Neuronal stem cell (in vitro differentiated cells): ENCODE results near the gene PPP1R26.

ENCODE experiments used
- DNase-seq: peaks from one replicate; pipeline ENCODE4 v3.0.0-alpha.2; 2013; ENCODE audit warnings: low spot score
- H2AFZ ChIP-seq: one replicate; pipeline ENCODE4 v1.6.1; 2013; ENCODE audit warnings: mild to moderate bottlenecking, low read length, inconsistent platforms
- H2AK5ac ChIP-seq: 2 replicates; pipeline ENCODE4 v1.6.1; 2013; ENCODE audit warnings: low read depth, mild to moderate bottlenecking, inconsistent platforms, low read length, moderate library complexity, mixed read lengths
- H2BK120ac ChIP-seq: 2 replicates; pipeline ENCODE4 v1.6.1; 2013; ENCODE audit warnings: low read depth, mild to moderate bottlenecking, inconsistent platforms, low read length, moderate library complexity, mixed read lengths
- H2BK12ac ChIP-seq: one replicate; pipeline ENCODE4 v1.6.1; 2013; ENCODE audit warnings: low read length, inconsistent platforms
- H2BK15ac ChIP-seq: 2 replicates; pipeline ENCODE4 v1.6.1; 2013; ENCODE audit warnings: mild to moderate bottlenecking, low read length, inconsistent platforms, mixed read lengths
- H2BK5ac ChIP-seq: one replicate; pipeline ENCODE4 v1.6.1; 2013; ENCODE audit warnings: inconsistent platforms, mild to moderate bottlenecking, low read length, moderate library complexity
- H3K14ac ChIP-seq: one replicate; pipeline ENCODE4 v1.6.1; 2013; ENCODE audit warnings: low read length, inconsistent platforms
- H3K18ac ChIP-seq: 2 replicates; pipeline ENCODE4 v1.6.1; 2013; ENCODE audit warnings: low read length, inconsistent platforms
- H3K23ac ChIP-seq: 2 replicates; pipeline ENCODE4 v1.6.1; 2013; ENCODE audit warnings: low read depth, mild to moderate bottlenecking, mixed read lengths, low read length, inconsistent platforms; ENCODE audit not compliant: poor library complexity
- H3K27ac ChIP-seq: replicated peaks from 3 replicates; pipeline ENCODE4 v1.5.1; 2013; ENCODE audit warnings: low read length, inconsistent platforms
- H3K27me3 ChIP-seq, 3 experiments: 2 replicates each; pipeline ENCODE4 v1.6.1; 2013; ENCODE audit warnings: low read length in 3 of 3, mild to moderate bottlenecking in 2 of 3, inconsistent platforms in 1 of 3, low read depth in 1 of 3, mixed read lengths in 1 of 3, moderate library complexity in 1 of 3; ENCODE audit not compliant: control insufficient read depth in 3 of 3, insufficient read depth in 3 of 3
- H3K36me3 ChIP-seq, 2 donors: replicated peaks in 1 of 2; 2 replicates each; pipeline ENCODE4 v1.6.1; 2013; ENCODE audit warnings: low read length in 2 of 2; ENCODE audit not compliant: control insufficient read depth in 2 of 2, insufficient read depth in 2 of 2
- H3K4ac ChIP-seq: 2 replicates; pipeline ENCODE4 v1.6.1; 2013; ENCODE audit warnings: inconsistent platforms, mild to moderate bottlenecking, low read length, moderate library complexity
- H3K4me1 ChIP-seq, 2 donors: 1 replicate in 1 of 2; 2 replicates in 1 of 2; pipeline ENCODE4 v1.6.1; 2013; ENCODE audit warnings: low read length in 2 of 2, low read depth in 1 of 2; ENCODE audit not compliant: control insufficient read depth in 2 of 2, insufficient read depth in 1 of 2
- H3K4me2 ChIP-seq: one replicate; pipeline ENCODE4 v1.6.1; 2013; ENCODE audit warnings: mild to moderate bottlenecking, low read length, inconsistent platforms; ENCODE audit not compliant: insufficient read depth, poor library complexity, severe bottlenecking
- H3K4me3 ChIP-seq, 2 donors: 2 replicates each; pipeline ENCODE4 v1.5.1; 2013; ENCODE audit warnings: low read length in 2 of 2, mild to moderate bottlenecking in 2 of 2, inconsistent platforms in 1 of 2, moderate library complexity in 1 of 2
- H3K79me1 ChIP-seq: one replicate; pipeline ENCODE4 v1.6.1; 2013; ENCODE audit warnings: low read depth, mild to moderate bottlenecking, inconsistent platforms, low read length, moderate library complexity
- H3K9ac ChIP-seq: one replicate; pipeline ENCODE4 v1.6.1; 2013; ENCODE audit warnings: mild to moderate bottlenecking, low read depth, low read length, inconsistent platforms; ENCODE audit not compliant: poor library complexity
- H3K9me3 ChIP-seq, 2 donors: replicated peaks in 1 of 2; 2 replicates each; pipeline versions ENCODE3 to v1.6.1; 2013; ENCODE audit warnings: low read length in 2 of 2, mild to moderate bottlenecking in 2 of 2, inconsistent platforms in 1 of 2, low read depth in 1 of 2, mixed read lengths in 1 of 2, moderate library complexity in 1 of 2; ENCODE audit not compliant: control insufficient read depth in 2 of 2, insufficient read depth in 1 of 2
- H4K8ac ChIP-seq: one replicate; pipeline ENCODE4 v1.6.1; 2013; ENCODE audit warnings: low read depth, mild to moderate bottlenecking, inconsistent platforms, low read length, moderate library complexity
- H4K91ac ChIP-seq: one replicate; pipeline ENCODE4 v1.6.1; 2013; ENCODE audit warnings: low read length, low read depth, mild to moderate bottlenecking, inconsistent platforms; ENCODE audit not compliant: poor library complexity
- WGBS, 2 donors: extraction: QIAGEN DNeasy Blood & Tissue Kit; methylation state at CpG; one replicate each; pipeline ENCODE4 v1.1.7; 2013; ENCODE audit warnings: missing lambda C conversion rate in 2 of 2, mixed read lengths in 1 of 2; ENCODE audit not compliant: insufficient read length in 2 of 2, insufficient replicate concordance in 1 of 2; ENCODE audit errors: extremely low coverage in 2 of 2; 5-methylcytosine and 5-hydroxymethylcytosine counted together

The PPP1R26 gene

DNA sequence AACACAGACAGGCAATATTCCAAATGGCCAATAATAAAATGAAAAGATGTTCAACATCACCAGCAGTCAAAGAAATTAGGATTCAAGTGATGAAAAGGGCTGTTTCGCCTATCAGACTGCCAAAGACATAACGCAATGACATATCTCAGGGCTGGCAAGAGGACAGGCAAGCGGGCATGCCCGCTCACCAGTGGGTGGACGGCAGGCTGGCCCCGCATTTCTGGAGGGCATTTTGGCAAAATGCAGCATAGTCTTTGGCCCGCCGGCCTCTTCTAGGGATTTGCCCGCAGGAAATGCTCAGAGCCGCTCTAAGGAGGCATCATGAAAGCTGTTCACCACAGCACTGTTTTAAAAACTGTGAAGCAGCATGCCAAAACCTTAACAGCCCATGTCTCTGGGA is 1.4 kb upstream of the PPP1R26 start:
- Histone ChIP-seq H3K18ac (no peak overlapping the region), H2BK12ac (no peak overlapping the region), H3K23ac (no peak overlapping the region), H3K27ac (no peak overlapping the region), H3K14ac (no peak overlapping the region), H4K91ac (no peak overlapping the region), H2BK15ac (no peak overlapping the region), H3K4ac (no peak overlapping the region), H3K9me3 (peaks cover 0 to under 1% of the 10 kb centered on the region in 2 donors), H3K9ac (no peak overlapping the region), H3K79me1 (peaks cover 10% of the 10 kb centered on the region), H3K4me2 (no peak overlapping the region), H3K4me1 (peaks cover 6 to 11% of the 10 kb centered on the region in 2 donors), H2AFZ (no peak overlapping the region), H3K36me3 (peaks cover 3 to 8% of the 10 kb centered on the region in 2 donors), H4K8ac (no peak overlapping the region), H2BK5ac (no peak overlapping the region), H2AK5ac (no peak overlapping the region), H2BK120ac (no peak overlapping the region), H3K4me3 (no peak overlapping the region), H3K27me3 (no peaks in the 10 kb centered on the region)
- no peak for DNase-seq
- WGBS, 2 donors: no CpG with 5 or more reads among the region's 10 CpGs

DNA sequence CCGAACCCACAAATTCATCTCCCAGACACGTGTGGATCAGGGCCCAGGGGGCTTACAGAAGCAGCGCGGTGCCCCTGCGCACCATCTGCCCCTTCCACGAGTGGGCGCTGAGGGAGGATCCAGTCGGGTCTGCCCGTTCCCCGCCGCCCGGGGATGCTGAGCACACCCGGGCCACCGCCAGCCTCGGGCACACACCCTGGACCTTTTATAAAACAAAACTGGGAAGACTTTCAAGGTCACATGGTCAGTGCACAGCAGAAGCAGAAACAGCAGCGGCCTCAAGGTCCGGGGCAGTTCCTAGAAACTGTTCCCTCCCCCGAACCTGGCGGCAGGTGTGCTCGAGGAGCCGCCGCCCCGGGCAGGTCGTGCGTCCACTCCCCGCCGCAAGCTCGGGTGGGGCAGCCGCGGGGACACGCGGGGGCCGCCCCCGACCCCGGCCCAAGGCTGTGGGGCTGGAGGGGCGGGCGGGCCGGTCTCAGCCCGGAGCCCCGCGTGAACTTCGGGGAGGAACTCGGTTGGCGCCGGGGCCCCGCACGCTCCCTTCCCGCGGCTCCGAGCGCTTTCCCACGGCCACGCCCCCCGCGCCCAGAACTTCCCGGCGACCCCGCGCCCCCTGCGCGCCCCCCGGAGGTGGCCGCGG is 633 bp upstream of the PPP1R26 start:
- Histone ChIP-seq H3K36me3 (peaks cover 10 to 15% of the 10 kb centered on the region in 2 donors), H3K4ac (no peak overlapping the region), H2BK12ac (no peak overlapping the region), H2BK5ac (no peak overlapping the region), H3K4me1 (peaks cover 6 to 11% of the 10 kb centered on the region in 2 donors), H3K4me3 (peak overlapping the region; percentile 86 to 90), H3K18ac (peak overlapping the region; percentile 97), H2AFZ (peak overlapping the region; percentile 90), H3K23ac (no peak overlapping the region), H4K8ac (peak overlapping the region; percentile 92), H4K91ac (no peak overlapping the region), H3K14ac (peak overlapping the region; percentile 56), H3K9ac (peak overlapping the region; percentile 84), H3K27me3 (no peaks in the 10 kb centered on the region), H2AK5ac (peak overlapping the region; percentile 94), H2BK15ac (no peak overlapping the region), H3K9me3 (peaks cover 0 to 2% of the 10 kb centered on the region in 2 donors), H2BK120ac (no peak overlapping the region), H3K4me2 (peak overlapping the region; percentile 94), H3K79me1 (peaks cover 11% of the 10 kb centered on the region), H3K27ac (no peak overlapping the region)
- peak; percentile 30 for DNase-seq
- no CpG with 5 or more reads among the region's 64 CpGs for WGBS, 2 donors

DNA sequence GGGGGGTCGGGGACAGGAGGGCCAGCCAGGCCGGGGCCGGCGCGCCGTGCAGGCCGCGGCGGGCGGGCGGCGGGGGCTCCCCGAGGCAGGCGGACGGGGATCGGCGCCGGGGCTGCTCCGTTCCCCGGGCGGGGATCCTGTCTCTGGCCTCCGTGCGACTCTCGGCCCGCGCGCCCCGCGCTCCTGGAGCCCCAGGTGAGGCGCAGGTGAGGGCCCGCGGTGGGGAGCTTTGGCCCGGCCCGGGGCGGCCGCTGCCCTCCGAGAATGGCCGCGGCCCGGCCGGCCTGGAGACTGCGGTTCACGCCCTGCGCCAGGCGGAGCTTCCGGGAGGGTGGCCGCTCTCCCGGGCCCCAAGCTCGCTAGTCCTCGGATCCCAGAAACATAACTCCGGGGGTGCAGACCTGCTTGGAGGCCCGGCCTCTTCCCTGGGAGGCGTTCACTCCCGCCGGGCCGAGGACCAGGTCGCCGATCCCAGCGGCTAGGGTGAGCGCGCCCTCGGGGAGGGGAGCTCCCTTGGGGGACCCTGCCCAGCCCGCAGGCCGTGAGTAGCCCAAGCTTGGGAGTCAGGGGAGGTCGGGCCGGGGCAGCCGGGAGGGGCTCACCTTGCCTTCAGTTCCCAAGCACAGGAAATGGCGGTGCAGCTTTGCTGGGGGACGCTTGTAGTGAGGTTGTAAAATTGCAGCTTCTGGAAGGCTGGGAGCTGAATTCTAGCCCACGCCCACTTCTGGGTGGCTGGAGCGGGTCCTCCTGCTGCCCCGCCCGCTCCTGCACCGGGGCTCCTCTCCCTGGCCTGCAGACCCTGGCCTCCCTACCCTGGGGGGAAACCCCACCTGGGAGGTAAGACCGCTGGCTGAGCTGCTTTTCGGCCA is 723 bp downstream of the PPP1R26 start:
- peak overlapping the region; percentile 97 for H3K18ac ChIP-seq
- H4K8ac ChIP-seq: peak overlapping the region; percentile 17
- peak overlapping the region; percentile 58 for H2BK12ac ChIP-seq
- H2BK15ac ChIP-seq: peak overlapping the region; percentile 75
- peaks cover 3 to 4% of the 10 kb centered on the region in 2 donors for H3K4me1 ChIP-seq
- H2AK5ac ChIP-seq: peak overlapping the region; percentile 83
- H2BK120ac ChIP-seq: no peak overlapping the region
- no peak overlapping the region for H4K91ac ChIP-seq
- WGBS, 2 donors: no CpG with 5 or more reads among the region's 76 CpGs
- H3K79me1 ChIP-seq: peaks cover 17% of the 10 kb centered on the region
- H3K14ac ChIP-seq: peak overlapping the region; percentile 89
- peak overlapping the region; percentile 89 for H2AFZ ChIP-seq
- peak overlapping the region; percentile 73 for H3K23ac ChIP-seq
- no peak overlapping the region for H3K4ac ChIP-seq
- no peak overlapping the region for H3K27ac ChIP-seq
- no peaks in the 10 kb centered on the region for H3K27me3 ChIP-seq
- peak; percentile 27 for DNase-seq
- peaks cover 24 to 29% of the 10 kb centered on the region in 2 donors for H3K36me3 ChIP-seq
- H3K9me3 ChIP-seq: peaks cover 0 to 2% of the 10 kb centered on the region in 2 donors
- H2BK5ac ChIP-seq: peak overlapping the region; percentile 71
- H3K9ac ChIP-seq: peak overlapping the region; percentile 91
- peak overlapping the region; percentile 90 to 91 for H3K4me3 ChIP-seq
- peak overlapping the region; percentile 80 for H3K4me2 ChIP-seq

DNA sequence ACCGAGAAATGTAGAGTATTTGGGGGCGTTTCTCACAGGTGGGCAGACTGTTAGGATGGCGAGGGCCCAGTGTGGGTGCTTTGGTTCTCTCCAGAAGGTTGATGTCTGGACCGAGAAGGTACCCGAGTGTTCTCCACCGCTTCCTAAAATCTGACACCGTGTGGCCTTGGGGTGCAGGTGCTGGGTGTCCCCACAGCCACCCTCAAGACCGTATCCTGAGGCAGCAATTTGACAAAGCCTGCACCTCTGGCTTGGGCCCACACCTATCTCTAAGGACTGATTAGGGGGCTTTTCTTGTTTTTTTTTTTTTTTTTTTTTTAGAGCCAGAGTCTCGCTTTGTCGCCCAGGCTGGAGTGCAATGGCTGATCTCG is 1.3 kb downstream of the PPP1R26 start:
- peaks cover 17% of the 10 kb centered on the region for H3K79me1 ChIP-seq
- no CpG with 5 or more reads among the region's 11 CpGs for WGBS, 2 donors
- H3K9ac ChIP-seq: peak overlapping the region; percentile 91
- H3K4me1 ChIP-seq: peaks cover 3 to 4% of the 10 kb centered on the region in 2 donors
- peak overlapping the region; percentile 90 to 91 for H3K4me3 ChIP-seq
- peak overlapping the region; percentile 80 for H3K4me2 ChIP-seq
- H2BK15ac ChIP-seq: peak overlapping the region; percentile 75
- no peak overlapping the region for H2BK120ac ChIP-seq
- no peaks in the 10 kb centered on the region for H3K27me3 ChIP-seq
- H3K36me3 ChIP-seq: peaks cover 30 to 35% of the 10 kb centered on the region in 2 donors
- H3K27ac ChIP-seq: no peak overlapping the region
- no peak overlapping the region for H3K4ac ChIP-seq
- no peak for DNase-seq
- peak overlapping the region; percentile 89 for H2AFZ ChIP-seq
- H3K14ac ChIP-seq: peak overlapping the region; percentile 89
- peak overlapping the region; percentile 97 for H3K18ac ChIP-seq
- no peak overlapping the region for H2BK12ac ChIP-seq
- peak overlapping the region; percentile 83 for H2AK5ac ChIP-seq
- no peak overlapping the region for H4K8ac ChIP-seq
- H4K91ac ChIP-seq: no peak overlapping the region
- H3K23ac ChIP-seq: no peak overlapping the region
- peaks cover 0 to 2% of the 10 kb centered on the region in 2 donors for H3K9me3 ChIP-seq
- peak overlapping the region; percentile 71 for H2BK5ac ChIP-seq
